DMS114 treated with DMSO at 0.1 percent for 48 hours (cell line): ENCODE results near the gene ZBTB39.
"Not testable (repeated sequence)": the region's sequence is repeated elsewhere in the genome, so short reads cannot be mapped to it uniquely, and the experiment has no call there.

Experiments
- DNase-seq: peaks from one replicate; lab custom pipeline; 2025; ENCODE audit not compliant: unreplicated experiment; lab: John Stamatoyannopoulos, UW

ZBTB39 gene

GRCh38 chr12:57003395-57003794 lies 3.0 kb downstream of the ZBTB39 start:
- DNase-seq: no peak

GRCh38 chr12:57001448-57001906 lies 4.9 kb downstream of the ZBTB39 start:
- DNase-seq: peak; percentile 14

DNA sequence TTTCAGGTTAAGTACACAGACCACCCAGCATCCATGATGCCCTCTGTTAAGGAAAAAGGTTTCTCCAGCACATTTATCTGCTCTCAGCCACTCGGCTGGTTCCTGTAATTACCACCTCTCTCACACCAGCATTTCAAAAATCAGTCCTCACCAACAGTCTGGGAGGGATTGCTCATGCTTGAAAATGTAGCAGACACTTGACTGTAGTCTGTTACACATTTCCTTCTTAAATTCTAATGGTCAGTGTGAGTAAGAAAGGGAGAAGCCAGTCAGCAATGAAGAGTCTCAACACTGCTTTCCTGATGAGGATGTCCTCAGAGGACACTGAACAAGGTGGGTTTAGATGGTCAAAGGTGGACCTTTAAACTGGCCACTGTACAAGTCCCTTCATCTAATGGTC lies 6.0 kb downstream of the ZBTB39 start:
- no peak for DNase-seq

- DNase-seq: no peak
Observed at GRCh38 chr12:56999456-56999855, 6.9 kb downstream of the ZBTB39 start.

GRCh38 chr12:56998981-56999380 lies 7.4 kb downstream of the ZBTB39 start:
- DNase-seq: no peak

GRCh38 chr12:56998316-56998715 lies 8.0 kb downstream of the ZBTB39 start:
- DNase-seq: no peak

- DNase-seq: no peak
Observed at GRCh38 chr12:56996793-56997545, 9.4 kb downstream of the ZBTB39 start.

DNA sequence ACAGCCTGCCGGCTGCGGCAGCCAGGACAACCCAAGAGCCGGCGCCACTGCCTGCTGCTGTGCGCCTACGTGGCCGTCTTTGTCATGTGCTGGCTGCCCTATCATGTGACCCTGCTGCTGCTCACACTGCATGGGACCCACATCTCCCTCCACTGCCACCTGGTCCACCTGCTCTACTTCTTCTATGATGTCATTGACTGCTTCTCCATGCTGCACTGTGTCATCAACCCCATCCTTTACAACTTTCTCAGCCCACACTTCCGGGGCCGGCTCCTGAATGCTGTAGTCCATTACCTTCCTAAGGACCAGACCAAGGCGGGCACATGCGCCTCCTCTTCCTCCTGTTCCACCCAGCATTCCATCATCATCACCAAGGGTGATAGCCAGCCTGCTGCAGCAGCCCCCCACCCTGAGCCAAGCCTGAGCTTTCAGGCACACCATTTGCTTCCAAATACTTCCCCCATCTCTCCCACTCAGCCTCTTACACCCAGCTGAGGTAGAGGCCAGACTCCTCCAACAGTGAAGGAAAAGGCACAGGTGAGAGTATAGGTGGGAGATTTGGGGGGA lies 10.3 kb downstream of the ZBTB39 start:
- no peak for DNase-seq

GRCh38 chr12:56995201-56995929 lies 11.0 kb downstream of the ZBTB39 start:
- no peak for DNase-seq

DNA sequence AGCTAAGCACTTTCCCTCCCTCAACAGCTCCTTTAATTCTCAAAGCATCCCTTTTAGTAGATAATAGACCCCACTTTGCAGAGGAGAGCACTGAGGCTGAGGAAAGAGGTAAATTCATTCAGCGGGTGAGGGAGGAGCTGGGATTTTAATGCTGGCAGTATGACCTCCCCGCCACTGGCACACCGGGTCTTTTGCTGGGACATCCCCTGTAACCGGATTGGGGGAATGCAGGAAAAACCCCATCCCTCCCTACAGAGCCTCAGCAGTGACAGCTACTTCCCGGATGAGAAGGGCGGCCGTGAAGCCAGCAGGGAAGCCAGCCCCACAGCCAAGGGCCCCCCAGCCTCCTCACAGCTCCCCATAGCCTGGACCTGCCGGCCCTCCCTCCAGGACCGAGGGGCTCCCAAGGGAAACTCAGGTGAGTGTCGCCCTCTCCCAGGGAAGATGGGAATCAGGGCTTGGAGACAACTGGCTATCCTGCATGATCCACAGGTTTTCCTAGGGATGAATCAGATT lies 12.1 kb downstream of the ZBTB39 start:
- DNase-seq: no peak

- no peak for DNase-seq
Observed at GRCh38 chr12:56993346-56993745, 13.0 kb downstream of the ZBTB39 start.

- DNase-seq: no peak
Observed at GRCh38 chr12:56991319-56992246, 14.8 kb downstream of the ZBTB39 start.

GRCh38 chr12:56990648-56991318 lies 15.6 kb downstream of the ZBTB39 start:
- no peak for DNase-seq

DNA sequence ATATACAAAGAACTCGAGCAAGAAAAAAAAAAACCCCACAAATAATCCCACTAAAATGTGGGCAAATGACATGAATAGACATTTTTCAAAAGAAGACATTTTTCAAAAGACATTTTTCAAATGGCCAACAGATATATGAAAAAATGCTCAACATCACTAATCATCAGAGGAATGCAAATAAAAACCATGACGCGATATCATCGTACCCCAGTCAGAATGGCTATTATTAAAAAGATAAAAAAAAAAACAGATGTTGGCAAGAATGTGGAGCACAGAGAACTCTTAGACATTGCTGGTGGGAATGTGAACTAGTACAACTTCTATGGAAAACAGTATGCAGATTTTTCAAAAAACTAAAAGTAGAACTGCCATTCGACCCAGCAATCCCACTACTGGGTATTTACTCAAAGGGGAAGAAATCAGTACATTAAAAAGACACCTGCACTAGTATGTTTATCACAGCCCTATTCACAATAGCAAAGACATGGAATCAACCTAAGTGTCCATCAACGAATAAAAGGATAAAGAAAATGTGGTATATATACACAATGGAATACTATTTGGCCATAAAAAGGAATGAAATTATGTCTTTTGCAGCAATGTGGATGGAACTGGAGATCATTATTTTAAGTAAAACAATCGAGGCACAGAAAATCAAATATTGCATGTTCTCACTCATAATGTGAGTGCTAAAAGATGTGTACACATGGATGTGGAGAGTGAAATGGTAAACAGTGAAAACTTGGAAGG lies 16.3 kb downstream of the ZBTB39 start:
- DNase-seq: no peak

- DNase-seq: no peak
Observed at GRCh38 chr12:56988207-56988739, 18.1 kb downstream of the ZBTB39 start.

DNA sequence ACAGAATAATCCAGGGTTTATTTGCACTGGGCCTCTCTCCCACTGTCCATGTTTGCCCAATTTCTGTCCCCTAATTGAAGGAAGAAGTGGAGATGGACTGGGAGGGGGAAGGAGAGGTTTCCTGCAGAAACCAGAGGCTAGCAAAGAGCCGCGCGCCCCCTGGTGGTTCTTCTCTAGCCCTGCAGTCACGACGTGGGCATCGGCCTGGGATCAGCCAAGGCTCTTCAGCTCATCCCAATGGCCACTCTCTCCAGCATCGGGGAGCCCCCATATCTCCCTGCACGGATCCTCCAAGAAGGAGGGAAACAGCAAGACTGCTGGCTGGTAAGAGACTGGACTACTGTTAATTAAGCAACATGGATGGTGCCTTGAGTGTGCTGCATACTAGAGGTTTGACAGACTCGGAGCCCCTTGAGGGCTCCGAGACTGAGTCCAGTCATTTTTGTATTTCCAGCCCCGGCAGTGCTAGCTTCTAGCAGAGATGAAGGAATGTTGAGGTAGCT lies 18.7 kb downstream of the ZBTB39 start:
- DNase-seq: peak; percentile 79

GRCh38 chr12:56987011-56987410 lies 19.3 kb downstream of the ZBTB39 start:
- DNase-seq: no peak

DNA sequence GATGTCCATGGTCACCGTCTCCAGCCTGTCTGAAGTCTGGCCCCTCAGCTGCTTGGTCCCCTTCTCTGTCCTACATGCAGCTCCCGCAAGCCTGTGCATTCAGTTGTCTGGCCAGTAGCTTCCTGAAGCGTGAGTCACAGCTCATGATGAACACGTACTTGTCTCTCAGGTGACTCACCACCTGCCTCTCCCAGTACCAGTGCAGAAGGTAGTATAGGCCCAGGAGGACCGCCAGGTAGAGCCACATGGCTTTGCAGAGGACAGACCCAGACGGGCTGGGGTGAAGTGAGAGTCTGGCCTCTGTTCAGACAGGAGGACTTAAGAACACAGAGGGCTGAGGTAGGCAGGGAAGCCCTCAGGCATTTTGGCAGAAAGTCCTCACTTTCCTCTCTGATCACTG lies 20.6 kb downstream of the ZBTB39 start:
- DNase-seq: not testable (repeated sequence)

GRCh38 chr12:56983386-56983785 lies 23.0 kb downstream of the ZBTB39 start:
- no peak for DNase-seq
